CD1c-positive myeloid dendritic cell (primary cell): ENCODE measurements around the gene TPM1.

Experiments
- DNase-seq: peaks from one replicate; pipeline ENCODE4 v3.0.0-alpha.2; 2016; ENCODE audit errors: extremely low spot score

TPM1 gene

GRCh38 chr15:63054985-63055384 is 12.4 kb downstream of the TPM1 start:
- DNase-seq, result no peak

- no peak for DNase-seq
Observed at GRCh38 chr15:63056829-63057228, 14.3 kb downstream of the TPM1 start.

- no peak for DNase-seq
Observed at GRCh38 chr15:63057468-63058345, 15.2 kb downstream of the TPM1 start.

GRCh38 chr15:63059075-63059474 is 16.5 kb downstream of the TPM1 start:
- DNase-seq, result no peak

- DNase-seq, result no peak
Observed at GRCh38 chr15:63059573-63060216, 17.1 kb downstream of the TPM1 start.

- no peak for DNase-seq
Observed at GRCh38 chr15:63060699-63061098, 18.2 kb downstream of the TPM1 start.

- no peak for DNase-seq
Observed at GRCh38 chr15:63061975-63062374, 19.4 kb downstream of the TPM1 start.

- DNase-seq, result no peak
Observed at GRCh38 chr15:63063164-63063756, 20.7 kb downstream of the TPM1 start.

GRCh38 chr15:63063877-63064409 is 21.4 kb downstream of the TPM1 start:
- DNase-seq, result no peak

GRCh38 chr15:63065262-63066221 is 23.0 kb downstream of the TPM1 start:
- no peak for DNase-seq

GRCh38 chr15:63066272-63066671 is 23.7 kb downstream of the TPM1 start:
- no peak for DNase-seq

- peak; percentile 15 for DNase-seq
Observed at GRCh38 chr15:63067306-63067705, 24.8 kb downstream of the TPM1 start.

GRCh38 chr15:63067976-63068743 is 25.6 kb downstream of the TPM1 start:
- DNase-seq, result no peak

- no peak for DNase-seq
Observed at GRCh38 chr15:63069616-63070090, 27.1 kb downstream of the TPM1 start.

GRCh38 chr15:63070681-63071129 is 28.2 kb downstream of the TPM1 start:
- no peak for DNase-seq

GRCh38 chr15:63071288-63071909 is 28.9 kb downstream of the TPM1 start:
- DNase-seq, result no peak

GRCh38 chr15:63072023-63072650 is 29.6 kb downstream of the TPM1 start:
- no peak for DNase-seq

GRCh38 chr15:63072809-63073277 is 30.3 kb downstream of the TPM1 start:
- no peak for DNase-seq

GRCh38 chr15:63073497-63074172 is 31.1 kb downstream of the TPM1 start:
- no peak for DNase-seq
